HEK293 (cell line): Measurements from ENCODE around the gene SLC22A31.

Source experiments
- TCF7L2 ChIP-seq: IDR thresholded peaks from 2 replicates; pipeline ENCODE4 v1.6.1; 2011; ENCODE audit warnings: low read depth, mild to moderate bottlenecking, inconsistent platforms, low read length, moderate library complexity, borderline replicate concordance
- ZNF274 ChIP-seq, 2 experiments: fragments of 200-500 bp in 1 of 2; fragments of 450-650 bp in 1 of 2; sonication (Bioruptor generic) in 1 of 2; formaldehyde crosslinking in 1 of 2; IDR thresholded peaks; 2 replicates each; pipeline versions ENCODE4 v1.5.1 to v1.6.1; 2014 to 2016; ENCODE audit warnings: borderline replicate concordance in 1 of 2, inconsistent platforms in 1 of 2, low read length in 1 of 2, missing biosample characterization in 1 of 2, missing genetic modification characterization in 1 of 2
- TF ChIP-seq, protein P1 (sequence below): fragments of 450-650 bp; formaldehyde crosslinking; IDR thresholded peaks from 2 replicates; pipeline ENCODE4 v1.5.1; 2016; ENCODE audit warnings: missing biosample characterization, missing genetic modification characterization
- TF ChIP-seq, protein P2 (sequence below): fragments of 450-650 bp; formaldehyde crosslinking; IDR thresholded peaks from 2 replicates; pipeline ENCODE4 v1.5.1; 2016; ENCODE audit warnings: missing biosample characterization, missing genetic modification characterization

DNA sequence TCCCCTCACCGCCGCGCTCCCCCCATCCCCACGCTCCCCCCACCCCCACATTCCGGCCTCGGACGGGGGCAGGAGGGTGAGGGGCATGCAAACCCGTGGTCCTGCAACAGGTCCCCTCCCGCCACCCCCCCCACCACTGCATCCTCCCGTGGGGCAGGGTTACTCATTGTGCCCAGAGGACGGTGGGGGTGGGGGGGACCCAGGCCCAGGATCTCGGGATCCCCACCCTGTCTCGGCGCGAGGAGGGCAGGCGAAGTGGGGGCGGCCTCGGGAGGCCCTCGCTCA lies 8.5 kb downstream of the SLC22A31 start:
- TF ChIP-seq TCF7L2 (no peak), ZNF274 (IDR thresholded peaks at IDR 0.05; ENCODE audit: low read length) (no peak), ZNF274 (tag by site-specific recombination; IDR thresholded peaks at IDR 0.05; ENCODE audit: borderline replicate concordance) (no peak)
- TF ChIP-seq, protein P1, sequence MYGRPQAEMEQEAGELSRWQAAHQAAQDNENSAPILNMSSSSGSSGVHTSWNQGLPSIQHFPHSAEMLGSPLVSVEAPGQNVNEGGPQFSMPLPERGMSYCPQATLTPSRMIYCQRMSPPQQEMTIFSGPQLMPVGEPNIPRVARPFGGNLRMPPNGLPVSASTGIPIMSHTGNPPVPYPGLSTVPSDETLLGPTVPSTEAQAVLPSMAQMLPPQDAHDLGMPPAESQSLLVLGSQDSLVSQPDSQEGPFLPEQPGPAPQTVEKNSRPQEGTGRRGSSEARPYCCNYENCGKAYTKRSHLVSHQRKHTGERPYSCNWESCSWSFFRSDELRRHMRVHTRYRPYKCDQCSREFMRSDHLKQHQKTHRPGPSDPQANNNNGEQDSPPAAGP = no peak
- TF ChIP-seq, protein P2, sequence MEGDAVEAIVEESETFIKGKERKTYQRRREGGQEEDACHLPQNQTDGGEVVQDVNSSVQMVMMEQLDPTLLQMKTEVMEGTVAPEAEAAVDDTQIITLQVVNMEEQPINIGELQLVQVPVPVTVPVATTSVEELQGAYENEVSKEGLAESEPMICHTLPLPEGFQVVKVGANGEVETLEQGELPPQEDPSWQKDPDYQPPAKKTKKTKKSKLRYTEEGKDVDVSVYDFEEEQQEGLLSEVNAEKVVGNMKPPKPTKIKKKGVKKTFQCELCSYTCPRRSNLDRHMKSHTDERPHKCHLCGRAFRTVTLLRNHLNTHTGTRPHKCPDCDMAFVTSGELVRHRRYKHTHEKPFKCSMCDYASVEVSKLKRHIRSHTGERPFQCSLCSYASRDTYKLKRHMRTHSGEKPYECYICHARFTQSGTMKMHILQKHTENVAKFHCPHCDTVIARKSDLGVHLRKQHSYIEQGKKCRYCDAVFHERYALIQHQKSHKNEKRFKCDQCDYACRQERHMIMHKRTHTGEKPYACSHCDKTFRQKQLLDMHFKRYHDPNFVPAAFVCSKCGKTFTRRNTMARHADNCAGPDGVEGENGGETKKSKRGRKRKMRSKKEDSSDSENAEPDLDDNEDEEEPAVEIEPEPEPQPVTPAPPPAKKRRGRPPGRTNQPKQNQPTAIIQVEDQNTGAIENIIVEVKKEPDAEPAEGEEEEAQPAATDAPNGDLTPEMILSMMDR (tag by site-specific recombination) = no peak
